H1 (cell line): ENCODE data around the gene TPP1.

ENCODE experiments used
- ATF3 ChIP-seq: IDR thresholded peaks from 2 replicates; pipeline ENCODE4 v1.6.1; 2011; ENCODE audit warnings: low read depth, mild to moderate bottlenecking, low read length; ENCODE audit not compliant: insufficient read depth
- KDM1A ChIP-seq: fragments of 200-600, 300-600 bp; sonication (generic); IDR thresholded peaks from 2 replicates; pipeline ENCODE4 v1.7.1; 2016; ENCODE audit warnings: mild to moderate bottlenecking, low read length, borderline replicate concordance
- POLR2A ChIP-seq, 2 experiments: IDR thresholded peaks; 1 replicate in 1 of 2; 2 replicates in 1 of 2; pipeline ENCODE4 v1.6.1; 2011; ENCODE audit warnings: low read depth in 2 of 2, low read length in 2 of 2, mild to moderate bottlenecking in 2 of 2; ENCODE audit errors: control extremely low read depth in 1 of 2
- YY1 ChIP-seq: IDR thresholded peaks from 2 replicates; pipeline ENCODE4 v1.6.1; 2011; ENCODE audit warnings: low read depth, mild to moderate bottlenecking, low read length
- TF ChIP-seq, protein P1 (sequence below), 3 experiments: IDR thresholded peaks; 1 replicate in 2 of 3; 2 replicates in 1 of 3; pipeline versions ENCODE4 v1.5.1 to v1.6.1; 2011; ENCODE audit warnings: low read length in 3 of 3, mild to moderate bottlenecking in 3 of 3, inconsistent platforms in 2 of 3, low read depth in 1 of 3, moderate library complexity in 1 of 3; ENCODE audit not compliant: insufficient read depth in 1 of 3; ENCODE audit errors: control extremely low read depth in 1 of 3

GRCh38 chr11:6603287-6604080, 15.7 kb downstream of the TPP1 start, which contains the start of the genes ILK and RRP8:
- no peak for TF ChIP-seq ATF3
- no peak for TF ChIP-seq KDM1A
- TF ChIP-seq, protein P1, sequence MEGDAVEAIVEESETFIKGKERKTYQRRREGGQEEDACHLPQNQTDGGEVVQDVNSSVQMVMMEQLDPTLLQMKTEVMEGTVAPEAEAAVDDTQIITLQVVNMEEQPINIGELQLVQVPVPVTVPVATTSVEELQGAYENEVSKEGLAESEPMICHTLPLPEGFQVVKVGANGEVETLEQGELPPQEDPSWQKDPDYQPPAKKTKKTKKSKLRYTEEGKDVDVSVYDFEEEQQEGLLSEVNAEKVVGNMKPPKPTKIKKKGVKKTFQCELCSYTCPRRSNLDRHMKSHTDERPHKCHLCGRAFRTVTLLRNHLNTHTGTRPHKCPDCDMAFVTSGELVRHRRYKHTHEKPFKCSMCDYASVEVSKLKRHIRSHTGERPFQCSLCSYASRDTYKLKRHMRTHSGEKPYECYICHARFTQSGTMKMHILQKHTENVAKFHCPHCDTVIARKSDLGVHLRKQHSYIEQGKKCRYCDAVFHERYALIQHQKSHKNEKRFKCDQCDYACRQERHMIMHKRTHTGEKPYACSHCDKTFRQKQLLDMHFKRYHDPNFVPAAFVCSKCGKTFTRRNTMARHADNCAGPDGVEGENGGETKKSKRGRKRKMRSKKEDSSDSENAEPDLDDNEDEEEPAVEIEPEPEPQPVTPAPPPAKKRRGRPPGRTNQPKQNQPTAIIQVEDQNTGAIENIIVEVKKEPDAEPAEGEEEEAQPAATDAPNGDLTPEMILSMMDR (IDR thresholded peaks at IDR 0.05; ENCODE audit: control extremely low read depth in 1 of 3, insufficient read depth in 1 of 3, low read depth in 1 of 3, low read length in 3 of 3): no peak
- no peak; the same call in 1 of the 2 replicates for TF ChIP-seq YY1
- TF ChIP-seq POLR2A (IDR thresholded peaks at IDR 0.05; ENCODE audit: control extremely low read depth in 1 of 2, low read depth in 2 of 2, low read length in 2 of 2): peak in 1 of 2 experiments; percentile 81; a peak in 2 of 3 replicates
